ENCODE results near the gene ZDHHC3.

DNA sequence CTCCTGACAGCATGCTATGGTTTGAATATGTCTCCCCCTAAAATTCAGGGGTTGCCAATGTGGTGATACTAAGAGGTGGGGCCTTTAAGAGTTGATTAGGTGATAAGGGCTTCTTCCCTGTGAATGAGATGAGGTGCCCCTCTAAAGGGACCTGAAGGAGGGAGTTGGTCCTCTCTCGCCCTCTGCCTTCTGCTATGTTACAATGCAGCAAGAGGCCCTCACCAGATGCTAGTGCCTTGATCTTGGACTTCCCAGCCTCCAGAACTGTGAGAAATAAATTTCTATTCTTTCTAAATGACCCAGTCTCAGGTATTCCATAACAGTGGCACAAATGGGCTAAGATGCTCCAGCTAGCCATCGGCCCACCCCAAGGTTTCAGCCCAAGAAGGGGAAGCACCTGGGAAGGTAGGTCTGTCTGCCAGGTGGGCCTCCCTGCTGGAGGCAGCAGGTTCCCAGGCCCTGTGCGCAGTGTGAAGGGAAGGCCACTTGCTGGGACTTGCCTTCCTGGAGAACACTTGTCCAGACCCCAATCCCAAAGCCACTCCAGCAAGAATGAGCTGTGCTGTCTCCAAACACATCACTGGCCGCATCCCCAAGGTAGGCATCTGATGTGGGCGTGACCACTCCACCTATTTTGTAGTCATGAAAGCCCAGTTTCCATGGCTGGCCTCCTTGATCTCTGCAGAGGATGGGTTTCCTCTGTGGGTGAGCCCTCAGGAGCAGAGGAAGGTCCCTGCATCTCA is 92.6 kb downstream of the ZDHHC3 start:
- TF ChIP-seq, protein P1, sequence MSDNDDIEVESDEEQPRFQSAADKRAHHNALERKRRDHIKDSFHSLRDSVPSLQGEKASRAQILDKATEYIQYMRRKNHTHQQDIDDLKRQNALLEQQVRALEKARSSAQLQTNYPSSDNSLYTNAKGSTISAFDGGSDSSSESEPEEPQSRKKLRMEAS (IDR thresholded peaks at IDR 0.05), result no peak
- TF ChIP-seq EGR1 (IDR thresholded peaks at IDR 0.05; ENCODE audit: low read depth in 2 of 2) (no peak), FOXA1 (IDR thresholded peaks at IDR 0.05) (no peak), YY1 (IDR thresholded peaks at IDR 0.05) (no peak), TAF1 (conservative IDR thresholded peaks at IDR 0.05) (no peak), ZBTB33 (IDR thresholded peaks at IDR 0.05) (no peak), JUND (IDR thresholded peaks at IDR 0.05) (no peak), SP1 (IDR thresholded peaks at IDR 0.05) (no peak), GABPA (IDR thresholded peaks at IDR 0.05 in 1 of 2, conservative IDR thresholded peaks at IDR 0.05 in 1 of 2) (no peak), RAD21 (IDR thresholded peaks at IDR 0.05) (no peak), RXRA (IDR thresholded peaks at IDR 0.05) (no peak)
- TF ChIP-seq, protein P2, sequence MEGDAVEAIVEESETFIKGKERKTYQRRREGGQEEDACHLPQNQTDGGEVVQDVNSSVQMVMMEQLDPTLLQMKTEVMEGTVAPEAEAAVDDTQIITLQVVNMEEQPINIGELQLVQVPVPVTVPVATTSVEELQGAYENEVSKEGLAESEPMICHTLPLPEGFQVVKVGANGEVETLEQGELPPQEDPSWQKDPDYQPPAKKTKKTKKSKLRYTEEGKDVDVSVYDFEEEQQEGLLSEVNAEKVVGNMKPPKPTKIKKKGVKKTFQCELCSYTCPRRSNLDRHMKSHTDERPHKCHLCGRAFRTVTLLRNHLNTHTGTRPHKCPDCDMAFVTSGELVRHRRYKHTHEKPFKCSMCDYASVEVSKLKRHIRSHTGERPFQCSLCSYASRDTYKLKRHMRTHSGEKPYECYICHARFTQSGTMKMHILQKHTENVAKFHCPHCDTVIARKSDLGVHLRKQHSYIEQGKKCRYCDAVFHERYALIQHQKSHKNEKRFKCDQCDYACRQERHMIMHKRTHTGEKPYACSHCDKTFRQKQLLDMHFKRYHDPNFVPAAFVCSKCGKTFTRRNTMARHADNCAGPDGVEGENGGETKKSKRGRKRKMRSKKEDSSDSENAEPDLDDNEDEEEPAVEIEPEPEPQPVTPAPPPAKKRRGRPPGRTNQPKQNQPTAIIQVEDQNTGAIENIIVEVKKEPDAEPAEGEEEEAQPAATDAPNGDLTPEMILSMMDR (IDR thresholded peaks at IDR 0.05; ENCODE audit: low read depth, low read length, missing input control), result no peak
- TF ChIP-seq, protein P3, sequence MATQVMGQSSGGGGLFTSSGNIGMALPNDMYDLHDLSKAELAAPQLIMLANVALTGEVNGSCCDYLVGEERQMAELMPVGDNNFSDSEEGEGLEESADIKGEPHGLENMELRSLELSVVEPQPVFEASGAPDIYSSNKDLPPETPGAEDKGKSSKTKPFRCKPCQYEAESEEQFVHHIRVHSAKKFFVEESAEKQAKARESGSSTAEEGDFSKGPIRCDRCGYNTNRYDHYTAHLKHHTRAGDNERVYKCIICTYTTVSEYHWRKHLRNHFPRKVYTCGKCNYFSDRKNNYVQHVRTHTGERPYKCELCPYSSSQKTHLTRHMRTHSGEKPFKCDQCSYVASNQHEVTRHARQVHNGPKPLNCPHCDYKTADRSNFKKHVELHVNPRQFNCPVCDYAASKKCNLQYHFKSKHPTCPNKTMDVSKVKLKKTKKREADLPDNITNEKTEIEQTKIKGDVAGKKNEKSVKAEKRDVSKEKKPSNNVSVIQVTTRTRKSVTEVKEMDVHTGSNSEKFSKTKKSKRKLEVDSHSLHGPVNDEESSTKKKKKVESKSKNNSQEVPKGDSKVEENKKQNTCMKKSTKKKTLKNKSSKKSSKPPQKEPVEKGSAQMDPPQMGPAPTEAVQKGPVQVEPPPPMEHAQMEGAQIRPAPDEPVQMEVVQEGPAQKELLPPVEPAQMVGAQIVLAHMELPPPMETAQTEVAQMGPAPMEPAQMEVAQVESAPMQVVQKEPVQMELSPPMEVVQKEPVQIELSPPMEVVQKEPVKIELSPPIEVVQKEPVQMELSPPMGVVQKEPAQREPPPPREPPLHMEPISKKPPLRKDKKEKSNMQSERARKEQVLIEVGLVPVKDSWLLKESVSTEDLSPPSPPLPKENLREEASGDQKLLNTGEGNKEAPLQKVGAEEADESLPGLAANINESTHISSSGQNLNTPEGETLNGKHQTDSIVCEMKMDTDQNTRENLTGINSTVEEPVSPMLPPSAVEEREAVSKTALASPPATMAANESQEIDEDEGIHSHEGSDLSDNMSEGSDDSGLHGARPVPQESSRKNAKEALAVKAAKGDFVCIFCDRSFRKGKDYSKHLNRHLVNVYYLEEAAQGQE (IDR thresholded peaks at IDR 0.05), result no peak
- TF ChIP-seq, protein P4, sequence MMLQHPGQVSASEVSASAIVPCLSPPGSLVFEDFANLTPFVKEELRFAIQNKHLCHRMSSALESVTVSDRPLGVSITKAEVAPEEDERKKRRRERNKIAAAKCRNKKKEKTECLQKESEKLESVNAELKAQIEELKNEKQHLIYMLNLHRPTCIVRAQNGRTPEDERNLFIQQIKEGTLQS (IDR thresholded peaks at IDR 0.05), result no peak

All from liver (tissue), 3 donors.